OCI-LY1 (cell line): Measurements from ENCODE around the gene ABHD17C.

Experiments used
- CTCF ChIP-seq: fragments of 200-600 bp; sonication (generic), shearing (Covaris generic); IDR thresholded peaks from 2 replicates; pipeline ENCODE4 v1.5.1; 2017; ENCODE audit warnings: mild to moderate bottlenecking, antibody characterized with exemption, low read length, moderate library complexity, mixed read lengths
- EZH2 ChIP-seq: fragments of 200-600 bp; sonication (generic), shearing (Covaris generic); IDR thresholded peaks from 2 replicates; pipeline ENCODE4 v1.8.0; 2017; ENCODE audit warnings: borderline replicate concordance, mixed run types, mild to moderate bottlenecking, antibody characterized with exemption, low read length, moderate library complexity, mixed read lengths

- TF ChIP-seq CTCF (no peak), EZH2 (no peak)
Measured at GRCh38 chr15:80733460-80733859, 38.4 kb downstream of the ABHD17C start.
